Loucy (cell line): ENCODE data around the gene DOCK3.

Experiments
- H2AFZ ChIP-seq: fragments of 200-600 bp; sonication (generic); 2 replicates; pipeline ENCODE4 v1.6.0; 2016; ENCODE audit warnings: antibody characterized with exemption, mild to moderate bottlenecking, low read length, moderate library complexity
- H3F3A ChIP-seq: fragments of 200-600 bp; 2 replicates; pipeline ENCODE4 v1.6.0; 2016; ENCODE audit warnings: antibody characterized with exemption, low read depth, mild to moderate bottlenecking
- H3K27me3 ChIP-seq: fragments of 200-600 bp; sonication (generic); 2 replicates; pipeline ENCODE4 v1.6.1; 2014; ENCODE audit warnings: low read length, mild to moderate bottlenecking; ENCODE audit not compliant: insufficient read depth, poor library complexity, severe bottlenecking
- H3K36me3 ChIP-seq: fragments of 200-600 bp; sonication (generic); 2 replicates; pipeline ENCODE4 v1.6.1; 2016; ENCODE audit warnings: low read length; ENCODE audit not compliant: insufficient read depth
- H3K4me1 ChIP-seq: fragments of 200-600 bp; sonication (generic); 2 replicates; pipeline ENCODE4 v1.5.1; 2014; ENCODE audit warnings: low read length, mild to moderate bottlenecking; ENCODE audit not compliant: insufficient read depth, poor library complexity, severe bottlenecking
- H3K4me2 ChIP-seq: fragments of 200-600 bp; sonication (generic); 2 replicates; pipeline ENCODE4 v1.6.0; 2014; ENCODE audit warnings: antibody characterized with exemption, low read length, low read depth, mild to moderate bottlenecking; ENCODE audit not compliant: poor library complexity, severe bottlenecking
- H3K4me3 ChIP-seq: fragments of 200-600 bp; sonication (generic); 2 replicates; pipeline ENCODE4 v1.5.1; 2014; ENCODE audit warnings: low read length, mild to moderate bottlenecking, mixed read lengths; ENCODE audit not compliant: poor library complexity, severe bottlenecking
- H3K79me2 ChIP-seq: fragments of 200-600 bp; sonication (generic); 2 replicates; pipeline ENCODE4 v1.6.1; 2014; ENCODE audit warnings: low read length; ENCODE audit not compliant: insufficient read depth
- H3K9ac ChIP-seq: fragments of 200-600 bp; sonication (generic); 2 replicates; pipeline ENCODE4 v1.6.0; 2014; ENCODE audit warnings: mild to moderate bottlenecking, low read depth, low read length, moderate library complexity; ENCODE audit not compliant: poor library complexity, severe bottlenecking
- H3K9me2 ChIP-seq: fragments of 200-600 bp; sonication (generic); replicated peaks from 2 replicates; pipeline ENCODE4 v1.6.1; 2016; ENCODE audit warnings: low read depth, low read length, mixed read lengths
- H3K9me3 ChIP-seq: fragments of 200-600 bp; sonication (generic); 2 replicates; pipeline ENCODE4 v1.6.1; 2014; ENCODE audit warnings: mild to moderate bottlenecking, antibody characterized with exemption, low read length, low read depth; ENCODE audit not compliant: insufficient read depth
- H4K20me1 ChIP-seq: fragments of 200-600 bp; sonication (generic); 2 replicates; pipeline ENCODE4 v1.6.0; 2014; ENCODE audit warnings: antibody characterized with exemption, low read length, mild to moderate bottlenecking; ENCODE audit not compliant: insufficient read depth, poor library complexity, severe bottlenecking
- CTCF ChIP-seq: fragments of 200-600 bp; sonication (generic); conservative IDR thresholded peaks from 2 replicates; pipeline ENCODE4 v1.5.1; 2014; ENCODE audit warnings: mild to moderate bottlenecking, antibody characterized with exemption, low read length
- EZH2phosphoT487 ChIP-seq: fragments of 200-600 bp; IDR thresholded peaks from 2 replicates; pipeline ENCODE4 v1.6.1; 2018; ENCODE audit warnings: antibody characterized with exemption, mild to moderate bottlenecking, moderate library complexity, borderline replicate concordance

Gene DOCK3

GRCh38 chr3:50698269-50698668, 23.5 kb downstream of the DOCK3 start:
- Histone ChIP-seq H3F3A (no peaks in the 10 kb centered on the region), H3K4me1 (no peaks in the 10 kb centered on the region), H3K9me3 (no peaks in the 10 kb centered on the region; the same call in 1 of the 2 replicates), H3K9me2 (no peaks in the 10 kb centered on the region), H2AFZ (no peak overlapping the region), H3K9ac (no peak overlapping the region), H3K4me3 (no peak overlapping the region), H4K20me1 (no peaks in the 10 kb centered on the region), H3K36me3 (no peaks in the 10 kb centered on the region), H3K27me3 (no peaks in the 10 kb centered on the region), H3K79me2 (no peaks in the 10 kb centered on the region), H3K4me2 (no peak overlapping the region)
- TF ChIP-seq CTCF, result no peak
- no peak for TF ChIP-seq EZH2phosphoT487

- no peaks in the 10 kb centered on the region for H3K79me2 ChIP-seq
- no peak overlapping the region for H3K4me3 ChIP-seq
- no peaks in the 10 kb centered on the region for H3K9me2 ChIP-seq
- no peak overlapping the region for H3K9ac ChIP-seq
- no peaks in the 10 kb centered on the region for H3K4me1 ChIP-seq
- H3K27me3 ChIP-seq, result no peaks in the 10 kb centered on the region
- H3K4me2 ChIP-seq, result no peak overlapping the region
- H4K20me1 ChIP-seq, result no peaks in the 10 kb centered on the region
- H3K9me3 ChIP-seq, result 0 out of 2 replicates have a peak, but pooled peaks cover 3% of the 10 kb centered on the region
- no peak for TF ChIP-seq EZH2phosphoT487
- no peak for TF ChIP-seq CTCF
- no peak overlapping the region for H2AFZ ChIP-seq
- no peaks in the 10 kb centered on the region for H3F3A ChIP-seq
- no peaks in the 10 kb centered on the region for H3K36me3 ChIP-seq
These were observed 33.9 kb downstream of the DOCK3 start for GRCh38 chr3:50708620-50709019.

- Histone ChIP-seq H4K20me1 (no peaks in the 10 kb centered on the region), H3K4me2 (no peak overlapping the region), H3K36me3 (no peaks in the 10 kb centered on the region), H3K9ac (no peak overlapping the region), H3F3A (no peaks in the 10 kb centered on the region), H2AFZ (no peak overlapping the region), H3K4me3 (no peak overlapping the region), H3K9me2 (no peaks in the 10 kb centered on the region), H3K79me2 (no peaks in the 10 kb centered on the region), H3K27me3 (no peaks in the 10 kb centered on the region), H3K4me1 (no peaks in the 10 kb centered on the region), H3K9me3 (no peaks in the 10 kb centered on the region)
- TF ChIP-seq EZH2phosphoT487 (no peak), CTCF (no peak)
These were observed 40.2 kb downstream of the DOCK3 start for GRCh38 chr3:50714946-50715345.
